K562 (cell line): ENCODE measurements around the gene MAST4. TPM values are rescaled to one million over a fixed set of nuclear protein-coding genes. Genes with fewer than 3 reads are reported as not detected.

Experiments used
- ATF1 ChIP-seq, 2 experiments: fragments of 450-650 bp in 1 of 2; IDR thresholded peaks; 2 replicates each; pipeline ENCODE4 v1.6.1; 2016; ENCODE audit warnings: missing compliant biosample characterization in 1 of 2, missing genetic modification characterization in 1 of 2
- CCNT2 ChIP-seq: IDR thresholded peaks from 2 replicates; pipeline ENCODE4 v1.6.1; 2011; ENCODE audit warnings: borderline replicate concordance, low read depth, mild to moderate bottlenecking, moderate library complexity, mixed read lengths, low read length; ENCODE audit not compliant: insufficient read length; ENCODE audit errors: extremely low read depth
- HNRNPUL1 ChIP-seq: fragments of 200-400 bp; formaldehyde crosslinking; IDR thresholded peaks from 2 replicates; pipeline ENCODE4 v1.6.1; 2017; ENCODE audit warnings: low read length
- JUN ChIP-seq, 2 experiments: sonication (generic) in 1 of 2; formaldehyde crosslinking in 1 of 2; IDR thresholded peaks; 2 replicates each; pipeline versions ENCODE4 v1.6.1 to v1.8.0; 2012 to 2022; ENCODE audit warnings: borderline replicate concordance in 2 of 2, mild to moderate bottlenecking in 2 of 2, improper control_type of control experiment in 1 of 2, low read depth in 1 of 2, low read length in 1 of 2, missing genetic modification reagents in 1 of 2
- MAZ ChIP-seq, 2 experiments: fragments of 450-650 bp in 1 of 2; sonication (generic) in 1 of 2; formaldehyde crosslinking; IDR thresholded peaks in 1 of 2; conservative IDR thresholded peaks in 1 of 2; 2 replicates each; pipeline versions ENCODE4 v1.4.0 to v1.5.0; 2020; ENCODE audit warnings: mild to moderate bottlenecking in 1 of 2, missing genetic modification reagents in 1 of 2
- MED1 ChIP-seq: sonication (generic); formaldehyde crosslinking; IDR thresholded peaks from 2 replicates; pipeline ENCODE4 v1.8.1; 2023; ENCODE audit warnings: missing genetic modification reagents, borderline replicate concordance
- MNT ChIP-seq, 2 experiments: fragments of 450-650 bp; conservative IDR thresholded peaks; 2 replicates each; pipeline ENCODE4 v1.6.1; 2017; ENCODE audit warnings: mild to moderate bottlenecking in 2 of 2, moderate library complexity in 2 of 2
- NONO ChIP-seq, 2 experiments: fragments of 200-400 bp in 1 of 2; fragments of 450-650 bp in 1 of 2; formaldehyde crosslinking in 1 of 2; IDR thresholded peaks; 2 replicates each; pipeline ENCODE4 v1.6.1; 2017; ENCODE audit warnings: low read depth in 2 of 2, mild to moderate bottlenecking in 2 of 2, moderate library complexity in 2 of 2, low read length in 1 of 2
- NUFIP1 ChIP-seq: fragments of 450-650 bp; IDR thresholded peaks from 2 replicates; pipeline ENCODE4 v1.6.1; 2018; ENCODE audit not compliant: partially characterized antibody
- PRDM10 ChIP-seq: fragments of 450-650 bp; IDR thresholded peaks from 2 replicates; pipeline ENCODE4 v1.6.1; 2018; ENCODE audit not compliant: partially characterized antibody
- SAFB2 ChIP-seq: fragments of 200-400 bp; formaldehyde crosslinking; IDR thresholded peaks from 2 replicates; pipeline ENCODE4 v1.6.1; 2018; ENCODE audit warnings: borderline replicate concordance, low read length, low read depth, moderate library complexity; ENCODE audit not compliant: severe bottlenecking
- SMARCE1 ChIP-seq: fragments of 450-650 bp; IDR thresholded peaks from 2 replicates; pipeline ENCODE4 v1.7.1; 2016; ENCODE audit warnings: mild to moderate bottlenecking
- TAL1 ChIP-seq: fragments of 450-650 bp; IDR thresholded peaks from 2 replicates; pipeline ENCODE4 v1.6.1; 2016; ENCODE audit warnings: mild to moderate bottlenecking
- TSHZ1 ChIP-seq: fragments of 250-450 bp; sonication (Bioruptor Pico); IDR thresholded peaks from 2 replicates; pipeline ENCODE4 v1.4.0; 2020; ENCODE audit warnings: mild to moderate bottlenecking, moderate library complexity
- XRCC4 ChIP-seq: IDR thresholded peaks from one replicate; pipeline ENCODE4 v1.6.1; 2011; ENCODE audit not compliant: insufficient read depth, insufficient read length; ENCODE audit errors: extremely low read depth
- ZBTB9 ChIP-seq: fragments of 450-650 bp; formaldehyde crosslinking; IDR thresholded peaks from 2 replicates; pipeline ENCODE4 v1.4.0; 2020; ENCODE audit warnings: mild to moderate bottlenecking, moderate library complexity
- polyA plus RNA-seq, 8 experiments: library from polyadenylated mRNA; depleted of rRNA in 4 of 8; stranded (reverse) in 5 of 8; unstranded in 3 of 8; fragments of >200 nt; fragmentation: Nextera tagmentation in 2 of 8; fragmentation: Illumina TruSeq in 1 of 8; extraction: Ambion mirVana in 2 of 8; extraction: Trizol in 1 of 8; gene quantifications; 2 replicates each; pipeline versions ENCODE4 v1.2.1 to v1.2.3, GENCODE V29; 2011 to 2014; ENCODE audit warnings: inconsistent platforms in 1 of 8, missing spikeins in 1 of 8
- total RNA-seq, 7 experiments: library from RNA; depleted of rRNA in 6 of 7; stranded (reverse); fragments of >200 nt in 6 of 7; fragmentation: Illumina TruSeq in 2 of 7; extraction: Trizol in 2 of 7; gene quantifications; 2 replicates each; pipeline versions ENCODE4 v1.2.1 to v1.2.3, GENCODE V29; 2011 to 2021; ENCODE audit warnings: low replicate concordance in 1 of 7

Gene MAST4
- total and polyA plus RNA-seq, 9 of the 15 experiments (the other 6 are each of a cell fraction or from before 2014, with no cell fraction given) = 0.88 to 10.1 (median 5.2) TPM

GRCh38 chr5:67206929-67207328, 610.7 kb downstream of the MAST4 start (continued):
- TF ChIP-seq TSHZ1 (CRISPR knock-in tag) = no peak
- TF ChIP-seq TAL1 = peak; percentile 50
- no peak for TF ChIP-seq ATF1 (CRISPR knock-in tag; IDR thresholded peaks at IDR 0.05)
- TF ChIP-seq ATF1 (tag; IDR thresholded peaks at IDR 0.05) = peak; percentile 61
- TF ChIP-seq SMARCE1 = peak; percentile 82; the same call in 1 of the 2 replicates
- peak in 1 of 2 experiments; percentile 52; a peak in 1 of 4 replicates for TF ChIP-seq MAZ (CRISPR knock-in tag; conservative IDR thresholded peaks at IDR 0.05 in 1 of 2, IDR thresholded peaks at IDR 0.05 in 1 of 2)
- TF ChIP-seq NUFIP1 = no peak
- no peak for TF ChIP-seq HNRNPUL1
- peak; percentile 30; the same call in 1 of the 2 replicates for TF ChIP-seq JUN (IDR thresholded peaks at IDR 0.05; ENCODE audit: borderline replicate concordance, low read depth, low read length)
- TF ChIP-seq JUN (CRISPR knock-in tag; IDR thresholded peaks at IDR 0.05; ENCODE audit: borderline replicate concordance) = no peak
- peak in 1 of 2 experiments; percentile 52; a peak in 1 of 4 replicates for TF ChIP-seq MNT (conservative IDR thresholded peaks at IDR 0.05)
- no peak for TF ChIP-seq MED1 (CRISPR knock-in tag)
- no peak for TF ChIP-seq PRDM10
- TF ChIP-seq SAFB2 = no peak
- no peak for TF ChIP-seq ZBTB9 (CRISPR knock-in tag)
- no peak for TF ChIP-seq XRCC4
- TF ChIP-seq NONO (IDR thresholded peaks at IDR 0.05; ENCODE audit: low read depth in 2 of 2, low read length in 1 of 2) = 0 out of 4 replicates have a peak, but pooled peaks of 1 of the 2 experiments have one; percentile 34
- TF ChIP-seq CCNT2 = peak; percentile 58
